ENCODE results near the gene PRC1.

The PRC1 gene

GRCh38 chr15:90989040-90989768, 5.1 kb downstream of the PRC1 start:
- DNase-seq, result no peak

- DNase-seq, result no peak
Observed at GRCh38 chr15:90988296-90988695, 6.0 kb downstream of the PRC1 start.

- DNase-seq, result no peak
Observed at GRCh38 chr15:90987561-90988141, 6.7 kb downstream of the PRC1 start.

- DNase-seq, result no peak
Observed at GRCh38 chr15:90986790-90987507, 7.4 kb downstream of the PRC1 start.

GRCh38 chr15:90982135-90982534, 12.2 kb downstream of the PRC1 start:
- no peak for DNase-seq

GRCh38 chr15:90981681-90982080, 12.7 kb downstream of the PRC1 start:
- DNase-seq, result no peak

- DNase-seq, result no peak
Observed at GRCh38 chr15:90979582-90979981, 14.8 kb downstream of the PRC1 start.

GRCh38 chr15:90974216-90974615, 20.1 kb downstream of the PRC1 start:
- DNase-seq, result no peak

GRCh38 chr15:90972133-90972532, 22.2 kb downstream of the PRC1 start:
- DNase-seq, result no peak

GRCh38 chr15:90970274-90970673, 24.1 kb downstream of the PRC1 start:
- no peak for DNase-seq

- no peak for DNase-seq
Observed at GRCh38 chr15:90968434-90968833, 25.9 kb downstream of the PRC1 start.

GRCh38 chr15:90967206-90967605, 27.1 kb downstream of the PRC1 start:
- no peak for DNase-seq

GRCh38 chr15:90966262-90966661, 28.1 kb downstream of the PRC1 start:
- DNase-seq, result no peak

- no peak for DNase-seq
Observed at GRCh38 chr15:90962021-90962420, 32.3 kb downstream of the PRC1 start.

- no peak for DNase-seq
Observed at GRCh38 chr15:90960298-90961091, 33.8 kb downstream of the PRC1 start.

- no peak for DNase-seq
Observed at GRCh38 chr15:90959894-90960293, 34.4 kb downstream of the PRC1 start.

GRCh38 chr15:90959028-90959595, 35.2 kb downstream of the PRC1 start:
- DNase-seq, result no peak

GRCh38 chr15:90957791-90958190, 36.5 kb downstream of the PRC1 start:
- DNase-seq, result no peak

GRCh38 chr15:90957031-90957790, 37.1 kb downstream of the PRC1 start:
- no peak for DNase-seq

- peak; percentile 63 for DNase-seq
Observed at GRCh38 chr15:90956274-90957030, 37.9 kb downstream of the PRC1 start.

GRCh38 chr15:90955624-90956273, 38.6 kb downstream of the PRC1 start:
- no peak for DNase-seq
